GM10847 (cell line): Measurements from ENCODE around the gene HEPACAM2.

Experiments
- POLR2A ChIP-seq: IDR thresholded peaks from 2 replicates; pipeline ENCODE4 v1.6.1; 2011; ENCODE audit not compliant: insufficient read length; ENCODE audit errors: extremely low read depth

The HEPACAM2 gene

GRCh38 chr7:93226310-93226709 lies at the start of gene HEPACAM2:
Gene HEPACAM2, minus strand, starts transcription at chr7:93226469.
- TF ChIP-seq POLR2A, result no peak

GRCh38 chr7:93265220-93265619 lies 39.0 kb upstream of the HEPACAM2 start:
- TF ChIP-seq POLR2A, result no peak

- no peak for TF ChIP-seq POLR2A
Measured at GRCh38 chr7:93262535-93262934, 36.3 kb upstream of the HEPACAM2 start.

- TF ChIP-seq POLR2A, result no peak
Measured at GRCh38 chr7:93258661-93259060, 32.4 kb upstream of the HEPACAM2 start.

GRCh38 chr7:93249491-93250148 lies 23.4 kb upstream of the HEPACAM2 start:
- TF ChIP-seq POLR2A, result no peak

GRCh38 chr7:93245525-93246432 lies 19.5 kb upstream of the HEPACAM2 start:
- TF ChIP-seq POLR2A, result no peak

- TF ChIP-seq POLR2A, result no peak
Measured at GRCh38 chr7:93242106-93242505, 15.8 kb upstream of the HEPACAM2 start.

- no peak for TF ChIP-seq POLR2A
Measured at GRCh38 chr7:93239824-93240223, 13.6 kb upstream of the HEPACAM2 start.

GRCh38 chr7:93238748-93239147 lies 12.5 kb upstream of the HEPACAM2 start:
- no peak for TF ChIP-seq POLR2A

GRCh38 chr7:93238131-93238530 lies 11.9 kb upstream of the HEPACAM2 start:
- no peak for TF ChIP-seq POLR2A

GRCh38 chr7:93235541-93235940 lies 9.3 kb upstream of the HEPACAM2 start:
- no peak for TF ChIP-seq POLR2A

- TF ChIP-seq POLR2A, result no peak
Measured at GRCh38 chr7:93232673-93233018, 6.4 kb upstream of the HEPACAM2 start.

GRCh38 chr7:93231799-93232672 lies 5.8 kb upstream of the HEPACAM2 start, which contains the start of gene VPS50:
Gene VPS50, plus strand, starts transcription at chr7:93232366. Its CDS starts 102 bp downstream, at chr7:93232468.
- no peak for TF ChIP-seq POLR2A

GRCh38 chr7:93231259-93231658 lies 5.0 kb upstream of the HEPACAM2 start:
- TF ChIP-seq POLR2A, result no peak

- no peak for TF ChIP-seq POLR2A
Measured at GRCh38 chr7:93228302-93228701, 2.0 kb upstream of the HEPACAM2 start.
